NT2/D1 (cell line): Measurements from ENCODE around the gene SERINC5.

ENCODE experiments used
- SUZ12 ChIP-seq: IDR thresholded peaks from 2 replicates; pipeline ENCODE4 v1.6.1; 2011; ENCODE audit not compliant: insufficient read length, insufficient read depth; ENCODE audit errors: extremely low read depth
- YY1 ChIP-seq: IDR thresholded peaks from 2 replicates; pipeline ENCODE4 v1.6.1; 2011; ENCODE audit not compliant: insufficient read length, insufficient read depth
- ZNF274 ChIP-seq: IDR thresholded peaks from 2 replicates; pipeline ENCODE4 v1.6.1; 2011; ENCODE audit warnings: mild to moderate bottlenecking, low read depth, low read length

DNA sequence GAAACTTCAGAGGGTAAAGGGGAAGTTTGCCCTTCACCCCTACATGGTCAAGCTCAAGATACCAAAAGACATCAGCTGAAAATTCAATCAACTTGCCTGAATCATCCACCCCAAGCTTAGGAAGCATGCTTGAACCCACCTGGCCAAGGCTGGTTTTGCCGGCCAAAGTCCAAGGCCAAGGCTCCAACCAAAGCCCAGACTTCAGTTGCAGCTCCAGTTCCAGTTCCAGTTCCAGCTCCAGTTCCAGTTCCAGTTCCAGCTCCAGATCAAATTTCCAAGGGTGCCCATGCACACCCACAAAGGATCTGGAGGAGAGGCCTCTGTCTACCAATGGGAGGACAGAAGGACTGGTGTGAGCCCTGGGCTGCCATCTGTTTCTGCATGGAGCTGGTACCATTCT is 4.6 kb upstream of the SERINC5 start:
- TF ChIP-seq ZNF274 = no peak
- no peak for TF ChIP-seq YY1
- no peak for TF ChIP-seq SUZ12
